GM12872 (cell line): ENCODE results near the gene CCBE1.
A peak's percentile ranks its signal among the peaks of the same experiment; 100 is the strongest.

ENCODE experiments used
- TF ChIP-seq, protein P1 (sequence below): IDR thresholded peaks from 3 replicates; pipeline ENCODE4 v1.5.1; 2011; ENCODE audit warnings: low read depth, mild to moderate bottlenecking, low read length, moderate library complexity; ENCODE audit not compliant: insufficient read depth

Gene CCBE1

DNA sequence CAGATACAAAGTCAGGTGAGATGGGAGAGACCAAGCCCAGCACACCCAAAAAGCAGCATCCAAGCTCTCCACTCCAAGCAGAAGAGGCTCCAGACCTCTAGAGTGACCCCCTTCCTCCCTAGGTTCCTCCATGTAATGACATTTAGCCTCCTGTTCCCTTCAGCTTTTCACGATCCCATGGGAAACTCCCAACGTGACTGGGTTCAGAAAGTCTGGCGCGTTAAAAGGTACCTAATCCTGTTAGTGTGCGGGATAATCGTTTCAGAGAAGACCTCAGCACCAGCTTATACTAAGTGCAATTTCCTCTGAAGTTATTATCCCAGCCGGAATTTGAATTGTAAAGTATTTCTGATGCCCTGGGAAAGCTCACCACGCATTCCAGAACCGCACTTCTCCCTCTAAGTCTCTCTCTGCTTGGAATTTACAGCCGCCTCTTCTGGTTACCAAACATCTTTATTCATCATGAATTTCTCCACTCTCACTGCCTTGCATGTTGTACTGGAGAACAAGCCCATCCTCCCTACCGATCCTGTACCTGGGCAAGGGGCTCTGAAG lies 46.9 kb downstream of the CCBE1 start:
- TF ChIP-seq, protein P1, sequence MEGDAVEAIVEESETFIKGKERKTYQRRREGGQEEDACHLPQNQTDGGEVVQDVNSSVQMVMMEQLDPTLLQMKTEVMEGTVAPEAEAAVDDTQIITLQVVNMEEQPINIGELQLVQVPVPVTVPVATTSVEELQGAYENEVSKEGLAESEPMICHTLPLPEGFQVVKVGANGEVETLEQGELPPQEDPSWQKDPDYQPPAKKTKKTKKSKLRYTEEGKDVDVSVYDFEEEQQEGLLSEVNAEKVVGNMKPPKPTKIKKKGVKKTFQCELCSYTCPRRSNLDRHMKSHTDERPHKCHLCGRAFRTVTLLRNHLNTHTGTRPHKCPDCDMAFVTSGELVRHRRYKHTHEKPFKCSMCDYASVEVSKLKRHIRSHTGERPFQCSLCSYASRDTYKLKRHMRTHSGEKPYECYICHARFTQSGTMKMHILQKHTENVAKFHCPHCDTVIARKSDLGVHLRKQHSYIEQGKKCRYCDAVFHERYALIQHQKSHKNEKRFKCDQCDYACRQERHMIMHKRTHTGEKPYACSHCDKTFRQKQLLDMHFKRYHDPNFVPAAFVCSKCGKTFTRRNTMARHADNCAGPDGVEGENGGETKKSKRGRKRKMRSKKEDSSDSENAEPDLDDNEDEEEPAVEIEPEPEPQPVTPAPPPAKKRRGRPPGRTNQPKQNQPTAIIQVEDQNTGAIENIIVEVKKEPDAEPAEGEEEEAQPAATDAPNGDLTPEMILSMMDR, result no peak

- TF ChIP-seq, protein P1, result no peak
Measured at GRCh38 chr18:59649591-59649990, 47.6 kb downstream of the CCBE1 start.

DNA sequence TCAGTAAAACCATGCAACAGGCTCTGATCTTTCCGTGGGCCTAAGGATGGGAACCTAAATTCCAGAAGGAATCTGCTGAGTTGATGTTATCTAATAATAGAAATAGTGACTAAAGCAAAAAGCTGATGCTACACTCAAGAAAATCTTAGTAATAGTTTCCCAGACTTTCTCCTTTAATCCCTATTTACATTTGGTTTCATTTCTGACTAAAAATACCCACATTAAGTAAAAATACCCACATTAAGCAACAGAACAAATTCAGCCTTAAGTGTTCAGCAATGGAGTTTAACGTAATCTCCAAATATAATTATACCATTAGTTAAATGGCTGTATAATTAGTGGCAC lies 50.3 kb downstream of the CCBE1 start:
- TF ChIP-seq, protein P1, result no peak

GRCh38 chr18:59646228-59646962 lies 50.8 kb downstream of the CCBE1 start:
- TF ChIP-seq, protein P1, result peak; percentile 27; the same call in 2 of the 3 replicates

DNA sequence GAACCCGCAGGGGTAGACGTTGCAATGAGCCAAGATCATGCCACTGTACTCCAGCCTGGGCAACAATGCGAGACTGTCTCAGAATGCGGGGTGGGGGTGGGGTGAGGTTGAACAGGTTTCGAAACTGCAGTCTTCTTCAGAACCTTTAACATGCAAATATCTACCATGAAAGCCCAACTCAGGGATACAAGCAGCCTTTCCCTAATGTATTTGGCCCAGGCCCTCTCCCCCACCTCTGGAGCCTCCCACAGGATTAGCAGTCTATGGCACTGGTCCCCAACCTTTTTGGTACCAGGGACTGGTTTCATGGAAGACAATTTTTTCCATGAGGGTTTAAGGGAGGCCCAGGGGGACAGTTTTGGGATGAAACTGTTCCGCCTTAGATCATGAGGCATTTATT lies 53.5 kb downstream of the CCBE1 start:
- TF ChIP-seq, protein P1, result no peak

- TF ChIP-seq, protein P1, result no peak
Measured at GRCh38 chr18:59640721-59641120, 56.5 kb downstream of the CCBE1 start.

DNA sequence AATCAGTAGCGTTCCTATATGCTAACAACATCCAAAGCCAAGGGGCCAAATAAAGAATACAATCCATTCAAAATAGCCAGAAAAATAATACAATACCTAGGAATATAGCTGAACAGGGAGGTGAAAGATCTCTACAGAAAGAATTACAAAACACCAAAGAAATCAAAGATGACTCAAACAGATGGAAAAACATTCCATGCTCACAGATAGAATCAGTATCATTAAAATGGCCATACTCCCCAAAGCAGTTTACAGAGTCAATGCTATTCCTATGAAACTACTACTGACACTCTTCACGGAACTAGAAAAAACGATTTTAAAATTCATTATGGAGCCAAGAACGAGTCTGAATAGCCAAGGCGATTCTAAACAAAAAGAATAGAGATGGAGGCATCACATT lies 57.4 kb downstream of the CCBE1 start:
- TF ChIP-seq, protein P1, result no peak
